ENCODE measurements around the gene SHISA9. TPM values are rescaled to one million over a fixed set of nuclear protein-coding genes. Genes with fewer than 3 reads are reported as not detected.

SHISA9 gene
- total RNA-seq, 4 donors from 2014 or later: 0.30 to 3.1 (median 0.66) TPM

DNA sequence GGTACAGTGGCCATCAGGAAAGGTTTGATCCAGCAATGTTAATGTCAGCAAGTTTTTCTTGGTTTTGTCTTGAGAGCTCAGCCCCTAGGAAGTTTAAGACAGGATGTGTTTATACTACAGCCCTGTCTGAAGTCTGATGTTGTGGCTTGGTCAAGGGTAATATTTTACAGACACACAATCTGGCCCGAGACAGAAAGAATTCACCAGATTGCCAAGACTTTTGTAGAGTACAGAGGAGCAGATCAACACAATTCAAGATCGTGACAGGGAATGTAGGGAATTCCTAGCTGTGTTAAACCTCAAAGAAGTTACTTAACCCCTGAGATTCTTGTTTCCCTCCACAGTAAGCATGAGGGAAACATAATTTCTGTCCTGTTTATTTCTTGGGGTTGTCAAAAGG is 63.1 kb downstream of the SHISA9 start:
- no peak for DNase-seq (ENCODE audit: low spot score in 2 of 2)
- intact Hi-C loops (cut with DNase I; ENCODE audit: low total_unique reads): no loop called here
- WGBS, 2 donors: 10 to 25% methylated on average over 2 of the region's 2 CpGs
- no peak for TF ChIP-seq POLR2A (IDR thresholded peaks at IDR 0.05)
- TF ChIP-seq, protein P1, sequence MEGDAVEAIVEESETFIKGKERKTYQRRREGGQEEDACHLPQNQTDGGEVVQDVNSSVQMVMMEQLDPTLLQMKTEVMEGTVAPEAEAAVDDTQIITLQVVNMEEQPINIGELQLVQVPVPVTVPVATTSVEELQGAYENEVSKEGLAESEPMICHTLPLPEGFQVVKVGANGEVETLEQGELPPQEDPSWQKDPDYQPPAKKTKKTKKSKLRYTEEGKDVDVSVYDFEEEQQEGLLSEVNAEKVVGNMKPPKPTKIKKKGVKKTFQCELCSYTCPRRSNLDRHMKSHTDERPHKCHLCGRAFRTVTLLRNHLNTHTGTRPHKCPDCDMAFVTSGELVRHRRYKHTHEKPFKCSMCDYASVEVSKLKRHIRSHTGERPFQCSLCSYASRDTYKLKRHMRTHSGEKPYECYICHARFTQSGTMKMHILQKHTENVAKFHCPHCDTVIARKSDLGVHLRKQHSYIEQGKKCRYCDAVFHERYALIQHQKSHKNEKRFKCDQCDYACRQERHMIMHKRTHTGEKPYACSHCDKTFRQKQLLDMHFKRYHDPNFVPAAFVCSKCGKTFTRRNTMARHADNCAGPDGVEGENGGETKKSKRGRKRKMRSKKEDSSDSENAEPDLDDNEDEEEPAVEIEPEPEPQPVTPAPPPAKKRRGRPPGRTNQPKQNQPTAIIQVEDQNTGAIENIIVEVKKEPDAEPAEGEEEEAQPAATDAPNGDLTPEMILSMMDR (IDR thresholded peaks at IDR 0.05): no peak
- no peak overlapping the region for H3K4me3 ChIP-seq (ENCODE audit: low read depth, poor library complexity, severe bottlenecking)

DNA sequence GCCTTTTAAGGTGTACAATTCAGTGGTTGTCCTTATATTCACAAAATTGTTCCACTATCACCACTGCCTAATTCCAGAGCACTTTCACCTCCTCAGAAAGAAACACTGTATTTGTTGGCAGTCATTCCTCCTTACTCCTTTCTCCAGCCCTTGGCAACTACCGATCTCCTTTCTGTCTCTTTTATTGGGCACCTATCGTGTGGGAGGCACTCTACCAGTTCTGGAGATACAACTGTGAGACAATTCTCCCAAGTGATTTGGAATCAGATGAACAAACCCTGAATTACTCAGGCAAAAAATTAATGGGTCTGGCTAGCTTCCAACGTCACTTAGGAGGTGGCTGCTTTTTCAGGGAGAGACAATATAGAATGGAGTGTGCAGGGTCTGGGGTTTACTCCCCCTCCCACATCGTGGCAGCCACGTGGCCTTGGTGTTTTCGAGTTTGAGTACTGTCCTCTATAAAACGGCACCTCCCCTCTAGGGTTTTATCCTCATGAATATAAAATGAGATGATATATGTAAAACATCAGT is 63.9 kb downstream of the SHISA9 start:
- DNase-seq (ENCODE audit: low spot score in 2 of 2): no peak
- intact Hi-C loops (cut with DNase I; ENCODE audit: low total_unique reads): no loop called here
- H3K4me3 ChIP-seq (ENCODE audit: low read depth, poor library complexity, severe bottlenecking): no peak overlapping the region
- 60 to 63% methylated on average over 7 of the region's 7 CpGs for WGBS, 2 donors
- TF ChIP-seq POLR2A (IDR thresholded peaks at IDR 0.05): no peak
- TF ChIP-seq, protein P1 (IDR thresholded peaks at IDR 0.05): no peak

DNA sequence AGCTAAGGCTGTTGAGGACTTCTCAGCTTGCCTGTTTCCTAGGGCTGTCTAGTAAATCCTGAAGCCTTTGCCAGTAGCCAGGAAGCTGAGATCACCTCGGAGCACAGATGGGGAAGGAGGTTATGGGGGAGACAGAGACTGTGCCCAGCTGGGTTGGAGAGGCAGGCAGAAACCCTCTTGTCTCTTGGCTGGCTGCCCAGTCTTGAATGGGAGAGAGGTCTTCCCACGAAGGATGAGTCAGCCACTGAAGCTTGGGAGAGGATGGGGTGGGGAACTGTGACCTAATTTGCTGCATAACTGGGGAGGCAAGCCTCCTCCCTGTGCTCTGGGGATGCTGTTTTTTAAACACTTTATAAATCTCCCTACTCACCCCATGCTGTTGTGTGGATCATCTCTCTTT is 69.8 kb downstream of the SHISA9 start:
- DNase-seq (ENCODE audit: low spot score in 2 of 2): no peak
- H3K4me3 ChIP-seq (ENCODE audit: low read depth, poor library complexity, severe bottlenecking): no peak overlapping the region
- WGBS, 2 donors: 9 to 15% methylated on average over 2 of the region's 2 CpGs
- no peak for TF ChIP-seq POLR2A (IDR thresholded peaks at IDR 0.05)
- TF ChIP-seq, protein P1 (IDR thresholded peaks at IDR 0.05): no peak
- intact Hi-C loops (cut with DNase I; ENCODE audit: low total_unique reads): no loop called here

DNA sequence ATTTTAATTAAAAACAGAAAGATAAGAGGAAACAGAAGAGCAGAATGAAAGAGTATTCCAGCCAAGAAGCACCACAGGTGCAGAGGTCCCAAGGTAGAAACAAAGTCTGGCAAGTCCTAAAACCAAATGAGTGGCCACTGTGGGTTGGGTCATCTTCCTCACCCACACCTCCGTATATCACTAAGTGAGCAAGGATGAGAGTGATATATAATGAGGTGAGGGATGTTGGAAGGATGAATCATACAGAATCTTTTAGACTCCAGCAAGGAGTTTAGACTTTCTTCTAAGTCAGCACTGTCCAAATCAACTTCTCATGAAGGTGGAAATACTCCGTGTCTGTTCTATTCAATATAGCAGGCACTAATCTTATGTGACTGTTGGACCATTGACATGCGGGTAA is 70.8 kb downstream of the SHISA9 start:
- TF ChIP-seq POLR2A (IDR thresholded peaks at IDR 0.05): no peak
- TF ChIP-seq, protein P1 (IDR thresholded peaks at IDR 0.05): no peak
- H3K4me3 ChIP-seq (ENCODE audit: low read depth, poor library complexity, severe bottlenecking): no peak overlapping the region
- no peak for DNase-seq (ENCODE audit: low spot score in 2 of 2)
- WGBS, 2 donors: 90% methylated on average over 3 of the region's 3 CpGs
- intact Hi-C loops (cut with DNase I; ENCODE audit: low total_unique reads): no loop called here

DNA sequence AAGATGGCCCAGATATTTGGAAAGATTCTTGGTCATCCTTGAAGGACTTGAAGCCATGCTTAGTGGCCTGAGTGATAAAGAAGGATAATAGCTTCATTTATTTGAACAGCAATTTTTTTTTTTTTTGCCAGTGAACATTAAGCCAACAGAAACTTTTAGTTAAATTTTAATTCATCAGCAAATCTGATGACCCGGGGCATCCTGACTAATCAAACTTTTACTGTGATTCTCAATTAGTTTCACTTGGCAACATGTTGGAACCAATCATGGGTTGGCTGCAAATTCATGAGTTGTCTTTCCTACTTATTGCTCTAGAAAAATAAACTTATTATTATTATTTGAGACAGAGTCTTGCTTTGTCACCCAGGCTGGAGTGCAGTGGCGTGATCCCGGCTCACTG is 74.4 kb downstream of the SHISA9 start:
- no peak overlapping the region for H3K4me3 ChIP-seq (ENCODE audit: low read depth, poor library complexity, severe bottlenecking)
- 84 to 92% methylated on average over 3 of the region's 3 CpGs for WGBS, 2 donors
- TF ChIP-seq, protein P1 (IDR thresholded peaks at IDR 0.05): no peak
- TF ChIP-seq POLR2A (IDR thresholded peaks at IDR 0.05): no peak
- intact Hi-C loops (cut with DNase I; ENCODE audit: low total_unique reads): no loop called here
- DNase-seq (ENCODE audit: low spot score in 2 of 2): no peak

DNA sequence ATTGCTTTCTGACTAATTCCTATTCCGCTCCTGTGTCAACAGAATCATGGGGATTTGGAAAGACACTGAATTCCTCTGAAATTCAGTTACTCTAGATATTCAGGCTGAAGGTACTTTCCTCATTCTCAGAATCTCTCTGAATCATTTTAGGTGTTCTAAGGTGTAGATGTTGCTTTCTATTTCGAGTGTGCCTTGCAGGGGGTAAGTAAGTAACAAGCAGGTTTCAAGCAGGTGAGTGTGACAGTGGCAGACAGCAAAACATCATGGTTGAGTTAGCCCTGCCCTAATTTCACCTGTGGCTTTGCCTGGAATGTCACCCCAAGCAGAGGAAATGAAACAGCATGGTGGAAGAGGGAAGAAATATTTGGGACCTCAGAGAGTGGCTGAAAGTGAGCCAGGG is 75.1 kb downstream of the SHISA9 start:
- DNase-seq (ENCODE audit: low spot score in 2 of 2): no peak
- intact Hi-C loops (cut with DNase I; ENCODE audit: low total_unique reads): no loop called here
- TF ChIP-seq, protein P1 (IDR thresholded peaks at IDR 0.05): no peak
- no peak for TF ChIP-seq POLR2A (IDR thresholded peaks at IDR 0.05)
- no peak overlapping the region for H3K4me3 ChIP-seq (ENCODE audit: low read depth, poor library complexity, severe bottlenecking)
- 55 to 58% methylated on average over 2 of the region's 2 CpGs for WGBS, 2 donors
